SK-N-SH treated with all-trans-retinoic acid at 6 μM for 48 hours (cell line): ENCODE data around the gene RNF144A.

Experiments used
- BACH2 ChIP-seq: fragments of 250-450 bp; sonication (Bioruptor Pico); IDR thresholded peaks from 2 replicates; pipeline ENCODE4 v1.9.0; 2021; ENCODE audit warnings: mild to moderate bottlenecking, borderline replicate concordance
- GLIS3 ChIP-seq: fragments of 250-450 bp; sonication (Bioruptor Pico); IDR thresholded peaks from 2 replicates; pipeline ENCODE4 v1.5.0; 2020; ENCODE audit warnings: mild to moderate bottlenecking, moderate library complexity
- ZFP30 ChIP-seq: fragments of 450-650 bp; formaldehyde crosslinking; IDR thresholded peaks from 2 replicates; pipeline ENCODE4 v1.5.0; 2022; ENCODE audit warnings: mild to moderate bottlenecking, moderate library complexity
- ZNF565 ChIP-seq: fragments of 450-650 bp; formaldehyde crosslinking; conservative IDR thresholded peaks from 2 replicates; pipeline ENCODE4 v1.5.0; 2020; ENCODE audit warnings: low read depth, mild to moderate bottlenecking, moderate library complexity
- ZNF70 ChIP-seq: fragments of 450-650 bp; formaldehyde crosslinking; IDR thresholded peaks from 2 replicates; pipeline ENCODE4 v1.5.0; 2020; ENCODE audit warnings: mild to moderate bottlenecking, moderate library complexity
- TF ChIP-seq, protein P1 (sequence below): fragments of 250-450 bp; sonication (Bioruptor Pico); IDR thresholded peaks from 2 replicates; pipeline ENCODE4 v1.8.0; 2020; ENCODE audit warnings: mild to moderate bottlenecking, moderate library complexity, borderline replicate concordance

DNA sequence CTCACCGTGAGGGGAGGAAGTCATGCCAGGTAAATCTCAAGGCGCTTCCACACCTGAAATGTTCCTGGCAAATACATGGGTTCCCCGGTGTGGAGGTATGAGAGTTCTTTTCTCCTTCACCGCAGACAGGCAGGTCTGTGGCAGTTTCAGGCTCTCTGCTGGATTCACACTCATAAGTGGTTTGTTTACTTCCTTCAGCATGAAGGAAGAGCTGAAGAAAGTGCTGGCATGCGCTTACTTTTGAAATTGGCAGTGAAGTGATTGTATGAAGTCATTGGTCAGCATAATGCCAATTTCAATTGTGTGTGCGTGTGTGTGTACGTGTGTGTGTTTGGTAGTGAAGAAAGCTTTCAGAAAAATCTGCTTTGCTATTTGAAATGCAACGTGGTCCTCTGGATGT, 43.4 kb downstream of the RNF144A start:
- TF ChIP-seq ZNF70 (CRISPR knock-in tag), result no peak
- TF ChIP-seq, protein P1, sequence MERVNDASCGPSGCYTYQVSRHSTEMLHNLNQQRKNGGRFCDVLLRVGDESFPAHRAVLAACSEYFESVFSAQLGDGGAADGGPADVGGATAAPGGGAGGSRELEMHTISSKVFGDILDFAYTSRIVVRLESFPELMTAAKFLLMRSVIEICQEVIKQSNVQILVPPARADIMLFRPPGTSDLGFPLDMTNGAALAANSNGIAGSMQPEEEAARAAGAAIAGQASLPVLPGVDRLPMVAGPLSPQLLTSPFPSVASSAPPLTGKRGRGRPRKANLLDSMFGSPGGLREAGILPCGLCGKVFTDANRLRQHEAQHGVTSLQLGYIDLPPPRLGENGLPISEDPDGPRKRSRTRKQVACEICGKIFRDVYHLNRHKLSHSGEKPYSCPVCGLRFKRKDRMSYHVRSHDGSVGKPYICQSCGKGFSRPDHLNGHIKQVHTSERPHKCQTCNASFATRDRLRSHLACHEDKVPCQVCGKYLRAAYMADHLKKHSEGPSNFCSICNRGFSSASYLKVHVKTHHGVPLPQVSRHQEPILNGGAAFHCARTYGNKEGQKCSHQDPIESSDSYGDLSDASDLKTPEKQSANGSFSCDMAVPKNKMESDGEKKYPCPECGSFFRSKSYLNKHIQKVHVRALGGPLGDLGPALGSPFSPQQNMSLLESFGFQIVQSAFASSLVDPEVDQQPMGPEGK (CRISPR knock-in tag), result no peak
- no peak for TF ChIP-seq ZNF565
- TF ChIP-seq GLIS3 (CRISPR knock-in tag), result no peak
- no peak for TF ChIP-seq BACH2
- no peak for TF ChIP-seq ZFP30 (CRISPR knock-in tag)
